HepG2 (cell line): Measurements from ENCODE around the gene CYSRT1. TPM values are rescaled to one million over a fixed set of nuclear protein-coding genes. Genes with fewer than 3 reads are reported as not detected.

Source experiments
- ARHGAP35 ChIP-seq: sonication (generic); formaldehyde crosslinking; IDR thresholded peaks from 2 replicates; pipeline ENCODE4 v1.9.0; 2022; ENCODE audit warnings: mild to moderate bottlenecking, inconsistent platforms, moderate library complexity, missing genetic modification reagents, borderline replicate concordance
- DPF2 ChIP-seq: sonication (generic); formaldehyde crosslinking; IDR thresholded peaks from 2 replicates; pipeline ENCODE4 v1.4.0; 2020; ENCODE audit warnings: mild to moderate bottlenecking, low read depth, missing genetic modification reagents, borderline replicate concordance
- ERF ChIP-seq: IDR thresholded peaks from 2 replicates; pipeline ENCODE4 v1.6.1; 2018; ENCODE audit warnings: missing biosample characterization, missing genetic modification reagents
- GMEB1 ChIP-seq: sonication (generic); formaldehyde crosslinking; IDR thresholded peaks from 2 replicates; pipeline ENCODE4 v1.5.1; 2020; ENCODE audit warnings: missing genetic modification reagents, mild to moderate bottlenecking, borderline replicate concordance
- HNRNPH1 ChIP-seq: fragments of 200-400 bp; formaldehyde crosslinking; optimal IDR thresholded peaks from 2 replicates; pipeline ENCODE3; 2017; ENCODE audit warnings: mild to moderate bottlenecking, low read depth, low read length
- KAT8 ChIP-seq: IDR thresholded peaks from 2 replicates; pipeline ENCODE4 v1.6.1; 2016; ENCODE audit warnings: missing genetic modification reagents, missing compliant biosample characterization
- REST ChIP-seq, 2 experiments: IDR thresholded peaks; 2 replicates each; pipeline ENCODE4 v1.6.1; 2011 to 2012; ENCODE audit warnings: low read length in 2 of 2, borderline replicate concordance in 1 of 2, low read depth in 1 of 2, mild to moderate bottlenecking in 1 of 2, moderate library complexity in 1 of 2
- SETDB1 ChIP-seq: sonication (generic); formaldehyde crosslinking; IDR thresholded peaks from 2 replicates; pipeline ENCODE4 v1.5.1; 2020; ENCODE audit warnings: missing genetic modification reagents, mild to moderate bottlenecking, borderline replicate concordance
- SNAPC2 ChIP-seq: sonication (generic); formaldehyde crosslinking; IDR thresholded peaks from 2 replicates; pipeline ENCODE4 v1.8.1; 2022; ENCODE audit warnings: mild to moderate bottlenecking, missing genetic modification reagents
- TARDBP ChIP-seq: sonication (generic); formaldehyde crosslinking; IDR thresholded peaks from 2 replicates; pipeline ENCODE4 v1.8.0; 2022; ENCODE audit warnings: mild to moderate bottlenecking, missing genetic modification reagents
- ZFP62 ChIP-seq: sonication (generic); formaldehyde crosslinking; IDR thresholded peaks from 2 replicates; pipeline ENCODE4 v1.4.0; 2020; ENCODE audit warnings: missing genetic modification reagents
- ZNF282 ChIP-seq: fragments of 450-650 bp; IDR thresholded peaks from 2 replicates; pipeline ENCODE4 v1.6.1; 2018; ENCODE audit not compliant: partially characterized antibody
- ZNF737 ChIP-seq: sonication (generic); formaldehyde crosslinking; IDR thresholded peaks from 2 replicates; pipeline ENCODE4 v1.5.0; 2020; ENCODE audit warnings: missing genetic modification reagents, mild to moderate bottlenecking, borderline replicate concordance
- ZNF879 ChIP-seq: sonication (generic); formaldehyde crosslinking; IDR thresholded peaks from 2 replicates; pipeline ENCODE4 v1.8.1; 2023; ENCODE audit warnings: missing genetic modification reagents
- polyA plus RNA-seq, 8 experiments: library from polyadenylated mRNA; depleted of rRNA in 3 of 8; stranded (reverse) in 7 of 8; unstranded in 1 of 8; fragments of >200 nt; fragmentation: Illumina TruSeq in 4 of 8; extraction: Trizol in 4 of 8; gene quantifications; 2 replicates each; pipeline versions ENCODE4 v1.2.1 to v1.2.3, GENCODE V29; 2011 to 2016; ENCODE audit warnings: low read depth in 4 of 8, missing spikeins in 1 of 8, mixed read lengths in 1 of 8; ENCODE audit not compliant: insufficient read depth in 1 of 8
- total RNA-seq, 5 experiments: library from RNA; depleted of rRNA; stranded (reverse); fragments of >200 nt; fragmentation: Illumina TruSeq; extraction: Trizol; gene quantifications; 2 replicates each; pipeline ENCODE4 v1.2.3, GENCODE V29; 2016; ENCODE audit warnings: low read depth in 1 of 5
- TF ChIP-seq, protein P1 (sequence below): sonication (generic); formaldehyde crosslinking; IDR thresholded peaks from 2 replicates; pipeline ENCODE4 v1.9.0; 2021; ENCODE audit warnings: missing genetic modification reagents, borderline replicate concordance
- TF ChIP-seq, protein P2 (sequence below): sonication (generic); formaldehyde crosslinking; IDR thresholded peaks from 2 replicates; pipeline ENCODE4 v1.4.0; 2020; ENCODE audit warnings: missing genetic modification reagents, borderline replicate concordance

The CYSRT1 gene
- total and polyA plus RNA-seq, 2 of the 13 experiments (the other 11 are each of a cell fraction or from before 2014, with no cell fraction given) = 1.5 to 2.1 TPM

- no peak; a peak in 1 of 4 replicates for TF ChIP-seq REST (IDR thresholded peaks at IDR 0.05; ENCODE audit: borderline replicate concordance in 1 of 2, low read depth in 1 of 2, low read length in 2 of 2)
- no peak for TF ChIP-seq SETDB1 (CRISPR knock-in tag)
- no peak for TF ChIP-seq ZNF282
- peak; percentile 70; the same call in 1 of the 2 replicates for TF ChIP-seq GMEB1
- TF ChIP-seq, protein P1, sequence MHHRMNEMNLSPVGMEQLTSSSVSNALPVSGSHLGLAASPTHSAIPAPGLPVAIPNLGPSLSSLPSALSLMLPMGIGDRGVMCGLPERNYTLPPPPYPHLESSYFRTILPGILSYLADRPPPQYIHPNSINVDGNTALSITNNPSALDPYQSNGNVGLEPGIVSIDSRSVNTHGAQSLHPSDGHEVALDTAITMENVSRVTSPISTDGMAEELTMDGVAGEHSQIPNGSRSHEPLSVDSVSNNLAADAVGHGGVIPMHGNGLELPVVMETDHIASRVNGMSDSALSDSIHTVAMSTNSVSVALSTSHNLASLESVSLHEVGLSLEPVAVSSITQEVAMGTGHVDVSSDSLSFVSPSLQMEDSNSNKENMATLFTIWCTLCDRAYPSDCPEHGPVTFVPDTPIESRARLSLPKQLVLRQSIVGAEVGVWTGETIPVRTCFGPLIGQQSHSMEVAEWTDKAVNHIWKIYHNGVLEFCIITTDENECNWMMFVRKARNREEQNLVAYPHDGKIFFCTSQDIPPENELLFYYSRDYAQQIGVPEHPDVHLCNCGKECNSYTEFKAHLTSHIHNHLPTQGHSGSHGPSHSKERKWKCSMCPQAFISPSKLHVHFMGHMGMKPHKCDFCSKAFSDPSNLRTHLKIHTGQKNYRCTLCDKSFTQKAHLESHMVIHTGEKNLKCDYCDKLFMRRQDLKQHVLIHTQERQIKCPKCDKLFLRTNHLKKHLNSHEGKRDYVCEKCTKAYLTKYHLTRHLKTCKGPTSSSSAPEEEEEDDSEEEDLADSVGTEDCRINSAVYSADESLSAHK = no peak
- TF ChIP-seq TARDBP (CRISPR knock-in tag) = no peak
- TF ChIP-seq, protein P2, sequence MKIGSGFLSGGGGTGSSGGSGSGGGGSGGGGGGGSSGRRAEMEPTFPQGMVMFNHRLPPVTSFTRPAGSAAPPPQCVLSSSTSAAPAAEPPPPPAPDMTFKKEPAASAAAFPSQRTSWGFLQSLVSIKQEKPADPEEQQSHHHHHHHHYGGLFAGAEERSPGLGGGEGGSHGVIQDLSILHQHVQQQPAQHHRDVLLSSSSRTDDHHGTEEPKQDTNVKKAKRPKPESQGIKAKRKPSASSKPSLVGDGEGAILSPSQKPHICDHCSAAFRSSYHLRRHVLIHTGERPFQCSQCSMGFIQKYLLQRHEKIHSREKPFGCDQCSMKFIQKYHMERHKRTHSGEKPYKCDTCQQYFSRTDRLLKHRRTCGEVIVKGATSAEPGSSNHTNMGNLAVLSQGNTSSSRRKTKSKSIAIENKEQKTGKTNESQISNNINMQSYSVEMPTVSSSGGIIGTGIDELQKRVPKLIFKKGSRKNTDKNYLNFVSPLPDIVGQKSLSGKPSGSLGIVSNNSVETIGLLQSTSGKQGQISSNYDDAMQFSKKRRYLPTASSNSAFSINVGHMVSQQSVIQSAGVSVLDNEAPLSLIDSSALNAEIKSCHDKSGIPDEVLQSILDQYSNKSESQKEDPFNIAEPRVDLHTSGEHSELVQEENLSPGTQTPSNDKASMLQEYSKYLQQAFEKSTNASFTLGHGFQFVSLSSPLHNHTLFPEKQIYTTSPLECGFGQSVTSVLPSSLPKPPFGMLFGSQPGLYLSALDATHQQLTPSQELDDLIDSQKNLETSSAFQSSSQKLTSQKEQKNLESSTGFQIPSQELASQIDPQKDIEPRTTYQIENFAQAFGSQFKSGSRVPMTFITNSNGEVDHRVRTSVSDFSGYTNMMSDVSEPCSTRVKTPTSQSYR (CRISPR knock-in tag) = peak; percentile 36; the same call in 1 of the 2 replicates
- no peak for TF ChIP-seq ZNF879
- TF ChIP-seq ZNF737 (CRISPR knock-in tag) = no peak
- TF ChIP-seq ZFP62 (CRISPR knock-in tag) = no peak
- TF ChIP-seq ARHGAP35 (CRISPR knock-in tag) = 0 out of 2 replicates have a peak, but pooled peaks have one; percentile 58
- TF ChIP-seq ERF (CRISPR knock-in tag) = no peak
- no peak for TF ChIP-seq HNRNPH1
- no peak for TF ChIP-seq SNAPC2 (CRISPR knock-in tag)
- TF ChIP-seq DPF2 (CRISPR knock-in tag) = no peak
- TF ChIP-seq KAT8 (CRISPR knock-in tag) = peak; percentile 62
These were observed 5.1 kb downstream of the CYSRT1 start (continued) for GRCh38 chr9:137229903-137230704.
